Endothelial cell of umbilical vein (primary cell): ENCODE data around the gene CHMP4A. TPM values are rescaled to one million over a fixed set of nuclear protein-coding genes. Genes with fewer than 3 reads are reported as not detected.

Experiments used
- BruUV-seq: library from RNA; stranded (reverse); fragments of 400-500 nt; replicated peaks from 2 replicates; lab custom pipeline; 2021; lab: Mats Ljungman, UMichigan
- CTCF ChIA-PET: fragments of 300-600, 350-600 bp; sonication (Branson Sonifier 250); formaldehyde crosslinking; loops from one replicate; lab custom pipeline; 2021; ENCODE audit warnings: antibody characterized with exemption, inconsistent platforms; lab: Charles Lee
- POLR2A ChIA-PET: fragments of 300-600, 350-600 bp; sonication (Branson Sonifier 250); formaldehyde crosslinking; loops from one replicate; lab custom pipeline; 2021; ENCODE audit warnings: antibody characterized with exemption, inconsistent platforms; lab: Charles Lee
- DNase-seq: peaks from one replicate; pipeline ENCODE4 v3.0.0-alpha.2; 2011; ENCODE audit warnings: low read depth, low spot score
- FAIRE-seq: peaks from 2 replicates; lab custom pipeline; 2011; peaks lifted over from hg19 to GRCh38; lab: Jason Lieb, UNC
- H2AFZ ChIP-seq: 2 replicates; pipeline ENCODE4 v1.6.0; 2012; ENCODE audit warnings: low read depth, low read length, control low read depth, inconsistent platforms
- H3K27ac ChIP-seq: 2 replicates; pipeline ENCODE4 v1.5.1; 2011; ENCODE audit warnings: low read depth, mild to moderate bottlenecking, control low read depth, low read length, moderate library complexity; ENCODE audit not compliant: insufficient read depth
- H3K27me3 ChIP-seq, 2 experiments: 2 replicates each; pipeline versions ENCODE4 v1.6.0 to v1.6.1; 2011; ENCODE audit warnings: low read length in 2 of 2, mixed read lengths in 1 of 2; ENCODE audit not compliant: control insufficient read depth in 2 of 2, insufficient read depth in 2 of 2
- H3K36me3 ChIP-seq, 2 experiments: 2 replicates in 1 of 2; 3 replicates in 1 of 2; pipeline ENCODE4 v1.5.1; 2011; ENCODE audit warnings: low read length in 2 of 2, mild to moderate bottlenecking in 1 of 2, moderate library complexity in 1 of 2; ENCODE audit not compliant: control insufficient read depth in 2 of 2, insufficient read depth in 2 of 2; ENCODE audit errors: extremely low read depth in 1 of 2
- H3K4me1 ChIP-seq: 3 replicates; pipeline ENCODE4 v1.5.1; 2011; ENCODE audit warnings: mild to moderate bottlenecking, low read length; ENCODE audit not compliant: control insufficient read depth, insufficient read depth; ENCODE audit errors: extremely low read depth
- H3K4me2 ChIP-seq: 2 replicates; pipeline ENCODE4 v1.6.1; 2011; ENCODE audit warnings: low read length, control low read depth, mixed read lengths; ENCODE audit not compliant: insufficient read depth
- H3K4me3 ChIP-seq, 3 experiments: fragments of 200-600 bp in 1 of 3; sonication (generic), shearing (Covaris generic) in 1 of 3; replicated peaks in 1 of 3; 2 replicates each; pipeline ENCODE4 v1.5.1; 2011 to 2016; ENCODE audit warnings: control low read depth in 3 of 3, low read length in 3 of 3, mild to moderate bottlenecking in 2 of 3, inconsistent platforms in 1 of 3, low read depth in 1 of 3, moderate library complexity in 1 of 3; ENCODE audit not compliant: insufficient read depth in 1 of 3
- H3K79me2 ChIP-seq: 2 replicates; pipeline ENCODE4 v1.6.0; 2012; ENCODE audit warnings: low read length, inconsistent platforms; ENCODE audit not compliant: control insufficient read depth, insufficient read depth
- H3K9ac ChIP-seq: replicated peaks from 2 replicates; pipeline ENCODE3; 2011; ENCODE audit warnings: low read length, control low read depth; ENCODE audit not compliant: insufficient read depth; ENCODE audit errors: extremely low read depth
- H3K9me1 ChIP-seq: replicated peaks from 3 replicates; pipeline ENCODE4 v1.6.0; 2011; ENCODE audit warnings: mild to moderate bottlenecking, low read length; ENCODE audit not compliant: control insufficient read depth, insufficient read depth; ENCODE audit errors: extremely low read depth
- H3K9me3 ChIP-seq: replicated peaks from 2 replicates; pipeline ENCODE4 v1.5.1; 2012; ENCODE audit warnings: low read length, inconsistent platforms; ENCODE audit not compliant: control insufficient read depth, insufficient read depth
- H4K20me1 ChIP-seq: replicated peaks from 2 replicates; pipeline ENCODE3; 2011; ENCODE audit warnings: mild to moderate bottlenecking, low read length; ENCODE audit not compliant: control insufficient read depth, insufficient read depth; ENCODE audit errors: extremely low read depth
- MAX ChIP-seq: IDR thresholded peaks from 2 replicates; pipeline ENCODE4 v1.6.1; 2011; ENCODE audit not compliant: insufficient read depth, insufficient read length
- MYC ChIP-seq: IDR thresholded peaks from one replicate; pipeline ENCODE4 v1.6.1; 2011; ENCODE audit warnings: mild to moderate bottlenecking, low read depth, low read length
- POLR2A ChIP-seq: IDR thresholded peaks from 2 replicates; pipeline ENCODE4 v1.6.1; 2012; ENCODE audit warnings: low read depth, mild to moderate bottlenecking, control low read depth, low read length
- POLR2AphosphoS5 ChIP-seq: IDR thresholded peaks from 2 replicates; pipeline ENCODE4 v1.6.1; 2012; ENCODE audit warnings: low read depth, mild to moderate bottlenecking, control low read depth, low read length, moderate library complexity; ENCODE audit not compliant: insufficient read depth
- dilution Hi-C: fragments of 300-500 bp; cut with MboI; formaldehyde crosslinking; loops from one replicate; pipeline ENCODE4 v1.15.0; 2019; ENCODE audit warnings: low sequenced_read_pairs; ENCODE audit not compliant: extremely low pct_ligation_motif_present
- intact Hi-C: fragments of 100-400 bp; cut with micrococcal nuclease; formaldehyde crosslinking; loops from one replicate; pipeline ENCODE4 v1.10.0; 2022
- polyA plus RNA-seq, 4 experiments: library from polyadenylated mRNA; depleted of rRNA in 3 of 4; stranded (reverse) in 3 of 4; unstranded in 1 of 4; fragments of >200 nt; gene quantifications; 2 replicates each; pipeline versions ENCODE4 v1.2.1 to v1.2.3, GENCODE V29; 2011 to 2012; ENCODE audit warnings: missing spikeins in 1 of 4
- total RNA-seq: library from RNA; stranded (reverse); gene quantifications from 2 replicates; pipeline ENCODE4 v1.2.3, GENCODE V29; 2021
- TF ChIP-seq, protein P1 (sequence below), 2 donors: IDR thresholded peaks; 1 replicate in 1 of 2; 2 replicates in 1 of 2; pipeline ENCODE4 v1.5.1; 2011; ENCODE audit warnings: low read length in 2 of 2, mild to moderate bottlenecking in 2 of 2, moderate library complexity in 2 of 2, control low read depth in 1 of 2, inconsistent platforms in 1 of 2, low read depth in 1 of 2; ENCODE audit not compliant: insufficient read depth in 1 of 2; ENCODE audit errors: extremely low read depth in 1 of 2

CHMP4A gene
- total and polyA plus RNA-seq, 2 donors (not counting 3 experiments of a cell fraction or from before 2014, with no cell fraction given), result 40.9 to 46.4 TPM

- DNase-seq (peak; percentile 91), FAIRE-seq (peak; percentile 95)
- Histone ChIP-seq H3K27me3 (no peaks in the 10 kb centered on the region), H3K36me3 (peaks cover 2 to 4% of the 10 kb centered on the region in 2 experiments), H3K4me3 (peak within 1 kb of the TSS; percentile 57 to 69 (median 64)), H3K4me2 (peak within 1 kb of the TSS; percentile 77), H4K20me1 (no peaks in the 10 kb centered on the region), H3K79me2 (peaks cover 19% of the 10 kb centered on the region), H3K27ac (peak within 1 kb of the TSS; percentile 61), H3K4me1 (peaks cover 11% of the 10 kb centered on the region), H3K9me1 (no peaks in the 10 kb centered on the region), H3K9ac (peak within 1 kb of the TSS; percentile 87), H2AFZ (peak within 1 kb of the TSS; percentile 74), H3K9me3 (no peaks in the 10 kb centered on the region)
- intact Hi-C loops (loop anchor here (1.0 to 5.0 kb wide), 5 partner anchors 27 to 216 kb away; partner anchors contain the start of genes RABGGTA and TINF2), dilution Hi-C loops (no loop called here)
- CTCF ChIA-PET, result interaction anchor here (0.6 to 4.9 kb wide), 30 partner anchors 9 to 926 kb away, joined by 3 to 71 read pairs (median 6); partner anchors contain the start of genes CIDEB, EMC9, GMPR2 and IPO4
- POLR2A ChIA-PET, result interaction anchor here (0.8 to 3.4 kb wide), 4 partner anchors 9 to 92 kb away, joined by 3 to 21 read pairs (median 6); partner anchors contain the start of genes CIDEB and TINF2
- TF ChIP-seq POLR2AphosphoS5 (peak; percentile 90), MYC (peak; percentile 64), POLR2A (peak; percentile 88), MAX (no peak)
- TF ChIP-seq, protein P1, sequence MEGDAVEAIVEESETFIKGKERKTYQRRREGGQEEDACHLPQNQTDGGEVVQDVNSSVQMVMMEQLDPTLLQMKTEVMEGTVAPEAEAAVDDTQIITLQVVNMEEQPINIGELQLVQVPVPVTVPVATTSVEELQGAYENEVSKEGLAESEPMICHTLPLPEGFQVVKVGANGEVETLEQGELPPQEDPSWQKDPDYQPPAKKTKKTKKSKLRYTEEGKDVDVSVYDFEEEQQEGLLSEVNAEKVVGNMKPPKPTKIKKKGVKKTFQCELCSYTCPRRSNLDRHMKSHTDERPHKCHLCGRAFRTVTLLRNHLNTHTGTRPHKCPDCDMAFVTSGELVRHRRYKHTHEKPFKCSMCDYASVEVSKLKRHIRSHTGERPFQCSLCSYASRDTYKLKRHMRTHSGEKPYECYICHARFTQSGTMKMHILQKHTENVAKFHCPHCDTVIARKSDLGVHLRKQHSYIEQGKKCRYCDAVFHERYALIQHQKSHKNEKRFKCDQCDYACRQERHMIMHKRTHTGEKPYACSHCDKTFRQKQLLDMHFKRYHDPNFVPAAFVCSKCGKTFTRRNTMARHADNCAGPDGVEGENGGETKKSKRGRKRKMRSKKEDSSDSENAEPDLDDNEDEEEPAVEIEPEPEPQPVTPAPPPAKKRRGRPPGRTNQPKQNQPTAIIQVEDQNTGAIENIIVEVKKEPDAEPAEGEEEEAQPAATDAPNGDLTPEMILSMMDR (IDR thresholded peaks at IDR 0.05; ENCODE audit: extremely low read depth in 1 of 2, insufficient read depth in 1 of 2, low read depth in 1 of 2, low read length in 2 of 2), result peak; percentile 84 to 86
- BruUV-seq, result no TSS peak
These were observed 2.4 kb upstream of the CHMP4A start, which contains the start of gene MDP1 for GRCh38 chr14:24215495-24216344. TSS of gene MDP1 (minus strand) at chr14:24216066. CDS start at chr14:24215955, 111 bp downstream.
